Iris pigment epithelial cell (primary cell): ENCODE data around the gene IL10RB.
"Not testable (repeated sequence)": the region's sequence is repeated elsewhere in the genome, so short reads cannot be mapped to it uniquely, and the experiment has no call there.

Experiments used
- DNase-seq: peaks from one replicate; pipeline ENCODE4 v3.0.0-alpha.2; 2011; ENCODE audit warnings: low read depth

IL10RB gene

GRCh38 chr21:33241846-33242245 lies 24.3 kb upstream of the IL10RB start:
- DNase-seq, result no peak

GRCh38 chr21:33242846-33243245 lies 23.3 kb upstream of the IL10RB start:
- not testable (repeated sequence) for DNase-seq

- DNase-seq, result no peak
Observed at GRCh38 chr21:33244082-33244778, 21.9 kb upstream of the IL10RB start.

- DNase-seq, result no peak
Observed at GRCh38 chr21:33244779-33245105, 21.4 kb upstream of the IL10RB start.

- no peak for DNase-seq
Observed at GRCh38 chr21:33245289-33245918, 20.8 kb upstream of the IL10RB start.

- no peak for DNase-seq
Observed at GRCh38 chr21:33246506-33246905, 19.7 kb upstream of the IL10RB start.

GRCh38 chr21:33246963-33247362 lies 19.2 kb upstream of the IL10RB start:
- DNase-seq, result no peak

- no peak for DNase-seq
Observed at GRCh38 chr21:33247599-33247998, 18.6 kb upstream of the IL10RB start.

GRCh38 chr21:33249331-33250002 lies 16.7 kb upstream of the IL10RB start:
- no peak for DNase-seq

- no peak for DNase-seq
Observed at GRCh38 chr21:33251119-33251518, 15.0 kb upstream of the IL10RB start.

GRCh38 chr21:33253382-33253781 lies 12.8 kb upstream of the IL10RB start:
- not testable (repeated sequence) for DNase-seq

GRCh38 chr21:33254766-33255165 lies 11.4 kb upstream of the IL10RB start:
- DNase-seq, result no peak

- no peak for DNase-seq
Observed at GRCh38 chr21:33255404-33255803, 10.8 kb upstream of the IL10RB start.

GRCh38 chr21:33256019-33256418 lies 10.1 kb upstream of the IL10RB start:
- no peak for DNase-seq

GRCh38 chr21:33257094-33257803 lies 8.9 kb upstream of the IL10RB start:
- DNase-seq, result no peak

GRCh38 chr21:33258475-33258874 lies 7.7 kb upstream of the IL10RB start:
- DNase-seq, result no peak

- peak; percentile 29 for DNase-seq
Observed at GRCh38 chr21:33259428-33259827, 6.7 kb upstream of the IL10RB start.

- no peak for DNase-seq
Observed at GRCh38 chr21:33259995-33260394, 6.2 kb upstream of the IL10RB start.

- DNase-seq, result peak; percentile 63
Observed at GRCh38 chr21:33261635-33262034, 4.5 kb upstream of the IL10RB start.

GRCh38 chr21:33262921-33263320 lies 3.2 kb upstream of the IL10RB start:
- DNase-seq, result no peak

- no peak for DNase-seq
Observed at GRCh38 chr21:33264561-33264960, 1.6 kb upstream of the IL10RB start.

GRCh38 chr21:33265664-33266049 lies 510 bp upstream of the IL10RB start:
- peak; percentile 35 for DNase-seq

GRCh38 chr21:33266789-33267135 lies 595 bp downstream of the IL10RB start:
- DNase-seq, result no peak
